Naive thymus-derived CD4-positive, alpha-beta T cell (primary cell): ENCODE results near the gene ADGRD1. TPM values are rescaled to one million over a fixed set of nuclear protein-coding genes. Genes with fewer than 3 reads are reported as not detected.

Experiments used
- ATAC-seq: fragments of 150-1000 bp; cut with Tn5 transposase; 2 replicates; pipeline ENCODE4 v1.10.0; 2021; ENCODE audit warnings: mild to moderate bottlenecking, moderate library complexity
- CTCF ChIA-PET: fragments of 350-600 bp; sonication (Branson Sonifier 250); formaldehyde crosslinking; loops from one replicate; lab custom pipeline; 2021; ENCODE audit warnings: antibody characterized with exemption; lab: Charles Lee
- POLR2A ChIA-PET: fragments of 350-600 bp; sonication (Branson Sonifier 250); formaldehyde crosslinking; loops from one replicate; lab custom pipeline; 2021; ENCODE audit warnings: antibody characterized with exemption, inconsistent platforms; lab: Charles Lee
- DNase-seq, 9 donors: peaks; one replicate each; pipeline versions ENCODE4 v3.0.0 to v3.0.0-alpha.2; 2020 to 2022; ENCODE audit warnings: mixed read lengths in 1 of 9
- H3K27ac ChIP-seq: one replicate; pipeline ENCODE4 v1.7.0; 2013; ENCODE audit warnings: mild to moderate bottlenecking, low read depth, low read length, moderate library complexity
- H3K27me3 ChIP-seq, 2 donors: one replicate each; pipeline ENCODE4 v1.7.0; 2013; ENCODE audit warnings: low read length in 2 of 2, mild to moderate bottlenecking in 2 of 2, moderate library complexity in 2 of 2; ENCODE audit not compliant: control insufficient read depth in 2 of 2, insufficient read depth in 2 of 2
- H3K36me3 ChIP-seq, 3 experiments: 1 replicate in 2 of 3; 2 replicates in 1 of 3; pipeline ENCODE4 v1.7.0; 2013; ENCODE audit warnings: low read length in 3 of 3, mild to moderate bottlenecking in 3 of 3, moderate library complexity in 1 of 3; ENCODE audit not compliant: insufficient read depth in 3 of 3, control insufficient read depth in 2 of 3
- H3K4me1 ChIP-seq, 2 donors: one replicate each; pipeline ENCODE4 v1.7.0; 2013; ENCODE audit warnings: low read length in 2 of 2, mild to moderate bottlenecking in 2 of 2, moderate library complexity in 1 of 2; ENCODE audit not compliant: control insufficient read depth in 2 of 2, insufficient read depth in 2 of 2
- H3K4me3 ChIP-seq: 2 replicates; pipeline ENCODE4 v1.7.0; 2013; ENCODE audit warnings: mild to moderate bottlenecking, low read length
- H3K9me3 ChIP-seq, 3 experiments: 1 replicate in 2 of 3; 2 replicates in 1 of 3; pipeline ENCODE4 v1.7.0; 2013; ENCODE audit warnings: low read length in 3 of 3; ENCODE audit not compliant: control insufficient read depth in 2 of 3
- H3K27ac Mint-ChIP-seq, 9 donors: one replicate each; pipeline ENCODE4 v1.8.0; 2020 to 2022; ENCODE audit warnings: mixed read lengths in 9 of 9, mild to moderate bottlenecking in 8 of 9, moderate library complexity in 5 of 9, inconsistent platforms in 2 of 9
- H3K27me3 Mint-ChIP-seq, 5 donors: one replicate each; pipeline ENCODE4 v1.8.0; 2021 to 2022; ENCODE audit warnings: mixed read lengths in 5 of 5, mild to moderate bottlenecking in 1 of 5
- H3K36me3 Mint-ChIP-seq, 5 donors: one replicate each; pipeline ENCODE4 v1.8.0; 2020 to 2022; ENCODE audit warnings: mixed read lengths in 5 of 5, mild to moderate bottlenecking in 3 of 5, inconsistent platforms in 1 of 5
- H3K4me1 Mint-ChIP-seq, 7 donors: one replicate each; pipeline ENCODE4 v1.8.0; 2020 to 2022; ENCODE audit warnings: mixed read lengths in 7 of 7, mild to moderate bottlenecking in 3 of 7, inconsistent platforms in 1 of 7
- H3K4me3 Mint-ChIP-seq, 10 donors: one replicate each; pipeline ENCODE4 v1.8.0; 2020 to 2022; ENCODE audit warnings: mild to moderate bottlenecking in 10 of 10, mixed read lengths in 10 of 10, moderate library complexity in 6 of 10, inconsistent platforms in 2 of 10
- H3K9me3 Mint-ChIP-seq, 11 donors: one replicate each; pipeline ENCODE4 v1.8.0; 2020 to 2022; ENCODE audit warnings: mixed read lengths in 11 of 11, mild to moderate bottlenecking in 4 of 11, inconsistent platforms in 1 of 11, moderate library complexity in 1 of 11
- intact Hi-C, 2 donors: fragments of 100-400 bp; cut with micrococcal nuclease; formaldehyde crosslinking; loops; one replicate each; pipeline ENCODE4 v1.15.1; 2023
- polyA plus RNA-seq, 2 donors: library from polyadenylated mRNA; unstranded; fragments of 300-500 nt; fragmentation: Illumina TruSeq; gene quantifications; one replicate each; pipeline ENCODE4 v1.2.3, GENCODE V29; 2021
- total RNA-seq, 6 experiments: library from RNA in 5 of 6; stranded (reverse) in 5 of 6; gene quantifications; 1 replicate in 5 of 6; 2 replicates in 1 of 6; pipeline ENCODE4 v1.2.3 and lab custom pipeline; 2021 to 2026

Gene ADGRD1
- total and polyA plus RNA-seq, 7 experiments from 2014 or later, result 0.41 to 11.9 (median 1.6) TPM; not detected in 4

DNA sequence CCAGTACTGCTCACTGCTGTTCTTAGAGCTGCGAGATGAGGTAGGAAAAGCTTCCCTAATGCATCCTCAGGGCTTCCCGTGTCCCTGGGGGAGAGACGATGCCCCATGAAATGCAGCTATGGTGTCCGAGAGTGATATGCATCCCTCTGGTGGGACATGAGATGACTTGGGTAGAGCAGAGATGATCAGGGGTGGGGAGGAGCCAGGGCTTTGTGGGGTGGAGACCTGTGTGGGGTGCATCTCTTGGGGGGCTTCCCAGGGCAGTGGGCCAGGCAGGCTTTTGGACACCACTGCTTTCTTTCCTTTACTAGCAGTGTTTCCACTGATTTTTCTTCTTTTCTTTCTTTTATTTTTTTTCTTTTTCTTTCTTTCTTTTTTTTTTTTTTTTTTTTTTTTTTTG lies 147.3 kb downstream of the ADGRD1 start:
- CTCF ChIA-PET, result interaction anchor here (0.6 kb wide), 1 partner anchor 295 kb away, joined by 3 read pairs; no protein-coding TSS in a partner anchor

DNA sequence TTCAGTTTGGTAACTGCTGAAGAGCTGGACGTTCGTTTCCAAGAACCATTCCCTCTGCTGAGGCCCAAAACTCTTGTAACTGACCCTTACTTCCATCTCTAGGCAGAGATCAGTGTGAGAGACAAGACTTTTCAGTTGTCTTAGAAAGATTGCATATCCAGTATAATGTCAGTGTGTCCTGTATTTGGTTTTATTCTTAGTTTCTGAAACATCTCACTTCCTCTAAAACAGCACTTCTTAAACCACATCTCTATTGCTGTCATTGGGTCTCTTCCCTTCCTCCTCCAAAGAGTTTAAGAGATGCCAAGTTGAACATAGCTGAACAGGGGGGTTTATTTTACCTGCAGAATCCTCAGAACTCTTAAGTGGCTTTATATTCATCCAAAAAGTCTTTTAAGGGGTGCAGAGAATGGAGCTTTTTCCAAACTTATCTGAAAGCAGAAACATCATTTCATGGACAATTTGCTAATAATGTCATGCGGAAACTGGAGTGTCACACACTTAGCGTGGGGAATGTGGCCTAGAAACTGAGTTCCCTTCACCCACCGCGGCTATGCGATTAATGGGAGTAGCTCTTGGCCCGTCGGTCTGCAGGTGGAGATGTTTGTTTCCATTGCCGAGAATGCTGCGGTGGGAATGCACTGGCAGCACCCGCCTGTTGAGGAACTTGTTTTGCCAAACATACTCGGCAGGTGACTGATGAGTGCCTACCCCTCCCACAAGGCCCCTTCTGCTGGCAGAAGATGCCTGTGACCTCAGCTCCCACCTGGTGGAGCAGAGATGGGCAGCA lies 148.2 kb downstream of the ADGRD1 start:
- ATAC-seq, result no peak
- Mint-ChIP-seq H3K27ac (no peak overlapping the region), H3K27me3 (peaks cover 0 to 7% (median 0%) of the 10 kb centered on the region in 5 donors), H3K4me3 (no peak overlapping the region), H3K9me3 (peaks cover 0 to 3% (median 0%) of the 10 kb centered on the region in 11 donors), H3K4me1 (peaks cover 7 to 19% (median 17%) of the 10 kb centered on the region in 7 donors), H3K36me3 (no peaks in the 10 kb centered on the region)
- intact Hi-C loops, result loop anchor here (5.0 to 10.0 kb wide), 2 partner anchors 350 to 903 kb away; no protein-coding TSS in a partner anchor
- ChIA-PET CTCF (interaction anchor here (0.7 kb wide), 1 partner anchor 9 kb away, joined by 3 read pairs; no protein-coding TSS in a partner anchor), POLR2A (no interaction called here)
- no peak overlapping the region for H3K4me3 ChIP-seq
- H3K27ac ChIP-seq, result no peak overlapping the region
- no peak for DNase-seq
- H3K27me3 ChIP-seq, result no peaks in the 10 kb centered on the region
- no peaks in the 10 kb centered on the region for H3K36me3 ChIP-seq
- peaks cover 0 to 18% of the 10 kb centered on the region in 2 donors for H3K4me1 ChIP-seq
- H3K9me3 ChIP-seq, result no peaks in the 10 kb centered on the region

More for the DNA sequence above, 147.3 kb downstream of the ADGRD1 start:
- Mint-ChIP-seq H3K4me3 (no peak overlapping the region), H3K36me3 (no peaks in the 10 kb centered on the region), H3K27me3 (peaks cover 0 to 4% (median 0%) of the 10 kb centered on the region in 5 donors), H3K9me3 (peaks cover 0 to 3% (median 0%) of the 10 kb centered on the region in 11 donors), H3K4me1 (peaks cover 4 to 16% (median 12%) of the 10 kb centered on the region in 7 donors), H3K27ac (no peak overlapping the region)
- DNase-seq (no peak), ATAC-seq (no peak)
- Histone ChIP-seq H3K27ac (no peak overlapping the region), H3K9me3 (no peaks in the 10 kb centered on the region), H3K4me3 (no peak overlapping the region), H3K4me1 (peaks cover 0 to 13% of the 10 kb centered on the region in 2 donors), H3K36me3 (no peaks in the 10 kb centered on the region), H3K27me3 (no peaks in the 10 kb centered on the region)
- intact Hi-C loops, result loop anchor here (5.0 to 10.0 kb wide), 2 partner anchors 351 to 904 kb away; no protein-coding TSS in a partner anchor
- POLR2A ChIA-PET, result no interaction called here

DNA sequence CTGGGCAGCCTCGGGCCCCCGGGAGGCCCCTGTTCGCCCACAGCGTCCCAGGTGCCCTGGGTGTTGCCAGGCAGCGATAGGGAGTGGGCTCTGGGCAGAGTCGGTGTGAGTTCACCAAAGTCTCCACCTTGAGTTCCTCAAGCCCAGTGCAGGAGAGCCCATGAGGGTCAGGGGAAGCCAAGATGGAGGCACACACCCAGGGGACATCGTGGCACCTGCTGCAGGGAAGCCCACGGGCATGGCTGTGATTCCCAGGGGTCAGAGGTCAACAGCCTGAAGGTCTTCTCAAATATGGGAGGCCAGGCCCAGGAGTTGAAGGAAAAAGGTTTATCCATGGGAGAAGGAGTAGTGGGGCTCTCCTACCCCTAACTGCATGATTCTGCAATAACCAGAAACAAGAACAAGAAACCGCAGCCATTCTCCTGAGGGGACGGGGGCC lies 148.8 kb downstream of the ADGRD1 start:
- ATAC-seq, result no peak

DNA sequence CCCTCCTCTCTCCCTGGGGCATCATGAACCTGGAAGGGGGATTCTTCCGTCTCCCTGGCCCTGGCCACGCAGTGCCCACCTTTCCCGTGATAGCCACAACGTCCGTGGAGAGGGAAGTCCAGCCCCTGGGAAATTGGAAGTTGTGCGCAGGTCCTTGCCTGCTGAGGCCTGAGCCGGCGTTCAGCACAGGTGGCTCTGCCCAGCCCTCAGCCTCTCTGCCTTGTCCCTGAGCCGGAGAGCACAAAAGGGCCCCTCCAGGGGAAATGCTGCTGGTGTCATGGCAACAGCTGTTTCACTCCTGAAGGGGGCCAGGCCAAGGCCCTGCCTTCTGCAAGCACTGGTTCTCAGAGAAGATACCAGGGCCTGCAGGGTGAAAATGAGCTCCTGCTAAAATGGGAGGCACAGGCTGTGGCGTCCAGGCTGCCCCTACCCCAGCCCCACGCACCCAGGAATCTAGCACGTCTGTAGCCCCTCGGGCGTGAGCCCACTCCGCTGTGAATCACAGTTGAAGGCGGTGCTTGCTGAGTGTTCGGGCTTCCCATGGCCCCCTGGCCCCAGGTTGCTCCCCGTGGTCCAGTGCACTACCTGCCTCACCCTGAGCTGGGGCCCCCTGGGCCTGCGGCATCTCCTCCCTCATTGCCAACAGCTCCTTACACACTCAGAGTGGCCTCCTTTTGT lies 149.4 kb downstream of the ADGRD1 start:
- Mint-ChIP-seq H3K27ac (no peak overlapping the region), H3K4me1 (peaks cover 7 to 19% (median 17%) of the 10 kb centered on the region in 7 donors), H3K4me3 (no peak overlapping the region), H3K36me3 (no peaks in the 10 kb centered on the region), H3K27me3 (peaks cover 0 to 7% (median 0%) of the 10 kb centered on the region in 5 donors), H3K9me3 (peaks cover 0 to 3% (median 0%) of the 10 kb centered on the region in 11 donors)
- H3K4me3 ChIP-seq, result no peak overlapping the region
- intact Hi-C loops, result loop anchor here (5.0 to 10.0 kb wide), 2 partner anchors 349 to 902 kb away; no protein-coding TSS in a partner anchor
- H3K4me1 ChIP-seq, result peaks cover 0 to 18% of the 10 kb centered on the region in 2 donors
- ChIA-PET POLR2A (no interaction called here), CTCF (interaction anchor here (0.7 to 3.4 kb wide), 3 partner anchors 29 to 923 kb away, joined by 3 to 23 read pairs (median 4); no protein-coding TSS in a partner anchor)
- peak in 1 of 9 donors; percentile 14 for DNase-seq
- no peak for ATAC-seq
- no peaks in the 10 kb centered on the region for H3K36me3 ChIP-seq
- no peak overlapping the region for H3K27ac ChIP-seq
- H3K9me3 ChIP-seq, result no peaks in the 10 kb centered on the region
- no peaks in the 10 kb centered on the region for H3K27me3 ChIP-seq

More for the DNA sequence above, 148.8 kb downstream of the ADGRD1 start:
- Histone ChIP-seq H3K27ac (no peak overlapping the region), H3K9me3 (no peaks in the 10 kb centered on the region), H3K27me3 (no peaks in the 10 kb centered on the region), H3K36me3 (no peaks in the 10 kb centered on the region), H3K4me3 (no peak overlapping the region), H3K4me1 (peaks cover 0 to 18% of the 10 kb centered on the region in 2 donors)
- no peaks in the 10 kb centered on the region for H3K36me3 Mint-ChIP-seq
- H3K9me3 Mint-ChIP-seq, result peaks cover 0 to 3% (median 0%) of the 10 kb centered on the region in 11 donors
- H3K4me3 Mint-ChIP-seq, result no peak overlapping the region
- ChIA-PET POLR2A (no interaction called here), CTCF (interaction anchor here (0.7 to 3.4 kb wide), 2 partner anchors 9 to 30 kb away, joined by 3 to 23 read pairs; no protein-coding TSS in a partner anchor)
- H3K27ac Mint-ChIP-seq, result no peak overlapping the region
- H3K4me1 Mint-ChIP-seq, result peaks cover 7 to 19% (median 17%) of the 10 kb centered on the region in 7 donors
- peaks cover 0 to 7% (median 0%) of the 10 kb centered on the region in 5 donors for H3K27me3 Mint-ChIP-seq
- intact Hi-C loops, result loop anchor here (5.0 to 10.0 kb wide), 2 partner anchors 350 to 902 kb away; no protein-coding TSS in a partner anchor
- peak in 1 of 9 donors; percentile 8 for DNase-seq

DNA sequence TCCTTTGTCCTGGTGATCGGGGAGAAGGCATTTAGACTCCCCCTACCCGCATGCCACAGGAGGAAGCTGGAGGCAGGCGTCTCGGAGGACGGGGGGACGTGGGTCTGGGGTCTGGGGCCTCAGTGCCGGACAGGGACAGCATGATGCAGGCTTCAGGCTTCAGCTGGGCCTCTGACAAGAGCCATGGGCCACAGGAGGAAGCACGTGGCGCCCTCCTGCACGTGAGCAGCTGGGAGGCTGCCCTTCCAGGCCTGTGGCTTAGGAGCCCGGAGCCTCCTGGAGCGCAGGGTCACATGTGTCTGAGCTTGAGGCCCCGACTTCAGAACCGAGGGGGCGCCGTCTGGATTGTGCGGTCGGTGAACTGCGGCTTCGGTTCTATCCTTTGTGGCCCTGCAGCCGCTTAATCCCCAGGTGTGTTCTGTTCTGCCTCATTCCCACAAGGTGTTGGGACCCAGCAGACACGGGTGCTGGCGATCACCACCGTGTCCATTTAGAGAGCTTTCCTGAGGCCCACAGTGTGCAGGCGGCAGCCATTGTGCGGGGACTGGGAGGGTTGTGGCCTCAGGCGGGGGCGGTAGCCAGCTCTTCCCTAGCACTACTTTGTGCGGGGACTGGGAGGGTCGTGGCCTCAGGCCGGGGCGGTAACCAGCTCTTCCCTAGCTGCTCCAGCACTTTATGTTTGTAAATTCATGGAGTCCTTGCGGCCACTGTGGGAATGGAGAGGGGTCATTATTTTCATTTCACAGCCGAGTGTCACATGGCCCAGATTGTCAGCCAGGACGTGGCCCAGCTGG lies 150.2 kb downstream of the ADGRD1 start:
- ATAC-seq (no peak), DNase-seq (peak in 1 of 9 donors; percentile 7)
- Histone ChIP-seq H3K36me3 (no peaks in the 10 kb centered on the region), H3K27ac (no peak overlapping the region), H3K4me1 (peaks cover 0 to 18% of the 10 kb centered on the region in 2 donors), H3K9me3 (no peaks in the 10 kb centered on the region), H3K4me3 (no peak overlapping the region), H3K27me3 (no peaks in the 10 kb centered on the region)
- POLR2A ChIA-PET, result no interaction called here
- CTCF ChIA-PET, result interaction anchor here (0.7 to 3.4 kb wide), 7 partner anchors 13 to 924 kb away, joined by 3 to 23 read pairs (median 4); no protein-coding TSS in a partner anchor
- no peak overlapping the region for H3K27ac Mint-ChIP-seq
- H3K36me3 Mint-ChIP-seq, result no peaks in the 10 kb centered on the region
- peaks cover 0 to 7% (median 0%) of the 10 kb centered on the region in 5 donors for H3K27me3 Mint-ChIP-seq
- H3K4me1 Mint-ChIP-seq, result peaks cover 7 to 19% (median 17%) of the 10 kb centered on the region in 7 donors
- intact Hi-C loops, result loop anchor here (1.0 to 10.0 kb wide), 4 partner anchors 28 to 901 kb away; no protein-coding TSS in a partner anchor
- H3K4me3 Mint-ChIP-seq, result no peak overlapping the region
- H3K9me3 Mint-ChIP-seq, result peaks cover 0 to 5% (median 0%) of the 10 kb centered on the region in 11 donors
